OCI-LY1 (cell line): ENCODE results near the gene ALDH3B1.

ENCODE experiments used
- EZH2 ChIP-seq: fragments of 200-600 bp; sonication (generic), shearing (Covaris generic); IDR thresholded peaks from 2 replicates; pipeline ENCODE4 v1.8.0; 2017; ENCODE audit warnings: borderline replicate concordance, mixed run types, mild to moderate bottlenecking, antibody characterized with exemption, low read length, moderate library complexity, mixed read lengths
- TF ChIP-seq, protein P1 (sequence below): fragments of 200-600 bp; sonication (generic), shearing (Covaris generic); IDR thresholded peaks from 2 replicates; pipeline ENCODE4 v1.5.1; 2017; ENCODE audit warnings: mild to moderate bottlenecking, antibody characterized with exemption, low read length, moderate library complexity, mixed read lengths

DNA sequence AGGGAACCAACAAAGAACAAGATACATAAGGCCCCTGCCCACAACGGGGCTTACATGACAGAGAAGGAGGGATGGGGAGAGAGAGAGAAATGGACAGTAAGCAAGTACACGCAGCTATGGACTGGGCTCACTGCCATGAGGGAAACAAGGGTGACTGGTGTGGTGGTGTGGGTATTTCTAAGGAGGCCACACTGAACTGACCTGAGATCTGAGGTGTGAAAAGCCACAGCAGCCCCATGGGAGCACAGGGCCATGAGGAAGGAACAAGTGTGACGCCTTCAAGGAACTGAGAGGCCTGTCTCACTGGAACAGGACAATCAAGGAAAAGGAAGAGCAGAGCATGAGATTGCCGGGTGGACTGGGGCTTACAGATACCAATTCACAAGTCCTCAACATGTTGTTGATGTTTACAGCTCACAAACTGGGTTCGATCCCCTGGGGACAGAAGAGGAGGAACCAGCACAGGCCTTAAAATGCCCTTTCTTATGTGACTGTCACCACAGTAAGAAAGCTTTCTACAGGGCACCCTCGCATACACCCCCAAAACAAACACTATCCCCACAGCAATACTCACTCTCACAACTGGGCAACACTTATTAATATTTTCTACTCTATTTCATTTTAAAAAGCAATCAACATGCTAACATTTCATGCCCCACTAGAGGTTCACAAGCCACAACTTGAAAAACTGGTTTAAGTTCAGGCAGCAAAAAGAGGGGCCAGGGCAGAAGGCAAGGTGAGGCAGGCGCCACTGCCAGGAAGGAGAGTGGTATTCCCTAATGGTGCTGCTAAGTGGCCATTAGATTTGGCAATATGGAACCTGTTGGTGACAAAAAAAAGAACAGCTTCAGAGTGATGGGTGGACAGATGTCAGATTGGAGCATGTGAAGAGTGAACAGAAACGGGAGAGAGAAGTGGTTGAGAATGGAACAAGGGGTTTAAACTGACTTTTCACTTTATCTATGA is 67.8 kb downstream of the ALDH3B1 start:
- TF ChIP-seq, protein P1, sequence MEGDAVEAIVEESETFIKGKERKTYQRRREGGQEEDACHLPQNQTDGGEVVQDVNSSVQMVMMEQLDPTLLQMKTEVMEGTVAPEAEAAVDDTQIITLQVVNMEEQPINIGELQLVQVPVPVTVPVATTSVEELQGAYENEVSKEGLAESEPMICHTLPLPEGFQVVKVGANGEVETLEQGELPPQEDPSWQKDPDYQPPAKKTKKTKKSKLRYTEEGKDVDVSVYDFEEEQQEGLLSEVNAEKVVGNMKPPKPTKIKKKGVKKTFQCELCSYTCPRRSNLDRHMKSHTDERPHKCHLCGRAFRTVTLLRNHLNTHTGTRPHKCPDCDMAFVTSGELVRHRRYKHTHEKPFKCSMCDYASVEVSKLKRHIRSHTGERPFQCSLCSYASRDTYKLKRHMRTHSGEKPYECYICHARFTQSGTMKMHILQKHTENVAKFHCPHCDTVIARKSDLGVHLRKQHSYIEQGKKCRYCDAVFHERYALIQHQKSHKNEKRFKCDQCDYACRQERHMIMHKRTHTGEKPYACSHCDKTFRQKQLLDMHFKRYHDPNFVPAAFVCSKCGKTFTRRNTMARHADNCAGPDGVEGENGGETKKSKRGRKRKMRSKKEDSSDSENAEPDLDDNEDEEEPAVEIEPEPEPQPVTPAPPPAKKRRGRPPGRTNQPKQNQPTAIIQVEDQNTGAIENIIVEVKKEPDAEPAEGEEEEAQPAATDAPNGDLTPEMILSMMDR, result no peak
- no peak for TF ChIP-seq EZH2
